IPS DF 6.9 (cell line): ENCODE measurements around the gene DAAM1.

Experiments used
- DNase-seq: peaks from one replicate; pipeline ENCODE4 v3.0.0-alpha.2; 2013; ENCODE audit warnings: low read depth, low spot score
- H3K27ac ChIP-seq: one replicate; pipeline ENCODE4 v1.5.1; 2013; ENCODE audit warnings: low read length, control low read depth
- H3K27me3 ChIP-seq: 2 replicates; pipeline ENCODE4 v1.6.1; 2013; ENCODE audit warnings: mild to moderate bottlenecking, low read length; ENCODE audit not compliant: control insufficient read depth, insufficient read depth
- H3K36me3 ChIP-seq: 2 replicates; pipeline ENCODE4 v1.6.1; 2013; ENCODE audit warnings: low read length; ENCODE audit not compliant: control insufficient read depth, insufficient read depth
- H3K4me1 ChIP-seq: 2 replicates; pipeline ENCODE4 v1.6.1; 2013; ENCODE audit warnings: low read length; ENCODE audit not compliant: control insufficient read depth, insufficient read depth
- H3K4me3 ChIP-seq: 2 replicates; pipeline ENCODE4 v1.5.1; 2013; ENCODE audit warnings: mild to moderate bottlenecking, low read length
- H3K9me3 ChIP-seq: 2 replicates; pipeline ENCODE4 v1.6.1; 2013; ENCODE audit warnings: low read length, inconsistent platforms; ENCODE audit not compliant: control insufficient read depth, insufficient read depth
- WGBS: extraction: QIAGEN DNeasy Blood & Tissue Kit; methylation state at CpG from one replicate; pipeline ENCODE4 v1.1.7; 2013; ENCODE audit warnings: mixed read lengths, missing lambda C conversion rate; ENCODE audit not compliant: insufficient read length, insufficient coverage; 5-methylcytosine and 5-hydroxymethylcytosine counted together

The DAAM1 gene

DNA sequence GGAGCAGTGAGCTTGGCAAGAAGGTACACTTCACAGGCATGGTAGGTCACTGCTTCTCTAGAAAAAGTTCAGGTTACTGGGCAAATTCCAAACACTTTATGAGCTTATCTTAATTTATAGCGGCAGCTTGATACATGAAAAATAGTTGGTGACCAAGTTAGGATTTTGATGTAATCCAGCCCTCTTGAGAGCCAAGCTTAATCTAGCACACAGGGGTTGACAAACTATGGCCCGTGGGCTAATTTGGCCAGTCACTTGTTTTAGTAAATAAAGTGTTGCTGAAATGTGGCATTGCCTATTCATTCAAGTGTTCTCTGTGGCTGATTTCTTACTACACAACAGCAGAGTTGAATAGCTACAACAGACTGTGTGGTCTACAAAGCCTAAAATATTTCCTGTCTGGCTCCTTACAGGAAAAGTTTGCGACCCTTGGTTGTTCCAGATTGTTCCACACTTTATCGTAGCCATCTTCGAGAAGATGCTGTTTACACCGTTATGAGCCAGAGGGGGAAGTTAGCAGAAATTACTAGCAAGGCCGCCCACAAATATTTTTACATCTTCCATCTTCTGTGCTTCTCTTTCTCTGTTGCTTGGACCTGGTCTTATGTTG, 120.9 kb downstream of the DAAM1 start:
- Histone ChIP-seq H3K27ac (no peak overlapping the region), H3K27me3 (no peaks in the 10 kb centered on the region), H3K9me3 (no peaks in the 10 kb centered on the region), H3K4me1 (peaks cover 3% of the 10 kb centered on the region), H3K36me3 (no peaks in the 10 kb centered on the region), H3K4me3 (no peak overlapping the region)
- no CpG with 5 or more reads among the region's 7 CpGs for WGBS
- DNase-seq = no peak

GRCh38 chr14:59310633-59311032, 122.2 kb downstream of the DAAM1 start:
- Histone ChIP-seq H3K27me3 (no peaks in the 10 kb centered on the region), H3K27ac (no peak overlapping the region), H3K4me3 (no peak overlapping the region), H3K4me1 (peaks cover 3% of the 10 kb centered on the region), H3K36me3 (no peaks in the 10 kb centered on the region), H3K9me3 (no peaks in the 10 kb centered on the region)
- no peak for DNase-seq
- WGBS = no CpG with 5 or more reads among the region's 3 CpGs

GRCh38 chr14:59311723-59312122, 123.3 kb downstream of the DAAM1 start:
- H3K4me1 ChIP-seq = peaks cover 1% of the 10 kb centered on the region
- no peak overlapping the region for H3K27ac ChIP-seq
- no CpG with 5 or more reads among the region's 3 CpGs for WGBS
- no peaks in the 10 kb centered on the region for H3K9me3 ChIP-seq
- no peaks in the 10 kb centered on the region for H3K27me3 ChIP-seq
- no peaks in the 10 kb centered on the region for H3K36me3 ChIP-seq
- DNase-seq = no peak
- H3K4me3 ChIP-seq = no peak overlapping the region

- DNase-seq = no peak
- H3K4me1 ChIP-seq = no peaks in the 10 kb centered on the region
- H3K9me3 ChIP-seq = no peaks in the 10 kb centered on the region
- H3K27me3 ChIP-seq = no peaks in the 10 kb centered on the region
- H3K4me3 ChIP-seq = no peak overlapping the region
- no CpG with 5 or more reads among the region's 3 CpGs for WGBS
- H3K36me3 ChIP-seq = no peaks in the 10 kb centered on the region
- no peak overlapping the region for H3K27ac ChIP-seq
These were observed 124.7 kb downstream of the DAAM1 start for GRCh38 chr14:59313144-59313651.

- no peaks in the 10 kb centered on the region for H3K9me3 ChIP-seq
- H3K27me3 ChIP-seq = no peaks in the 10 kb centered on the region
- no peaks in the 10 kb centered on the region for H3K4me1 ChIP-seq
- no CpG with 5 or more reads among the region's 3 CpGs for WGBS
- no peak overlapping the region for H3K4me3 ChIP-seq
- H3K36me3 ChIP-seq = no peaks in the 10 kb centered on the region
- no peak overlapping the region for H3K27ac ChIP-seq
- no peak for DNase-seq
These were observed 125.5 kb downstream of the DAAM1 start for GRCh38 chr14:59313658-59314608.

DNA sequence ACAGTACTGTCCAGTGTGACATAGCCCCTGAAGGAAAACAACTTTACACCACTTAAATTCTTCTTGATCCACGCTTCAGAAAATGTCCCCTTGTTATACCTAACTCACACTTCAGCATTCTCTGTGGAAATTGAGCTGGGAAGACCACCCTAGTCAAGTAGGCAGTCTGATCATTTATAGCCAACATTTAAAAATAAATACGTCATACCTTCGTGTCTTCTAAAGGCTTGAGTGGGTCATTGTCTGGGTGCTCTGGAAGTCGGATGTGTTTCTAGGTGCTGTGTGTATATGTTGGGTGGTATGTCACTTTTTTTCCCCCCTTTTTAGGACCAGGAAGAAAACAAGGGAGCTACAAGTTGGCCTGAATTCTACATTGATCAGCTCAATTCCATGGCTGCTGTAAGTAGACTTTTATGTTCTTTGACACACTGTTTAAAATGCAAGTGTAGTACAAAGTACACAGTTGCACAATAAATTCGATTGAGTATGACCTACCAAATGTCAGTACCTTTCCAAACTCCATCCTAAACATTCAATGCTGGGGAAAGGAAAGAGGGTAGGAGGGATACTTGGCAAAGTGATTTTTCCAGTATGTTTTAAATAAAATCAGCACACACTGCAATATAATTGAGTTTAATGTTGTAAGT, 126.6 kb downstream of the DAAM1 start:
- H3K27me3 ChIP-seq = no peaks in the 10 kb centered on the region
- no CpG with 5 or more reads among the region's 5 CpGs for WGBS
- DNase-seq = no peak
- H3K36me3 ChIP-seq = no peaks in the 10 kb centered on the region
- H3K4me1 ChIP-seq = no peaks in the 10 kb centered on the region
- H3K9me3 ChIP-seq = no peaks in the 10 kb centered on the region
- H3K27ac ChIP-seq = no peak overlapping the region
- no peak overlapping the region for H3K4me3 ChIP-seq

DNA sequence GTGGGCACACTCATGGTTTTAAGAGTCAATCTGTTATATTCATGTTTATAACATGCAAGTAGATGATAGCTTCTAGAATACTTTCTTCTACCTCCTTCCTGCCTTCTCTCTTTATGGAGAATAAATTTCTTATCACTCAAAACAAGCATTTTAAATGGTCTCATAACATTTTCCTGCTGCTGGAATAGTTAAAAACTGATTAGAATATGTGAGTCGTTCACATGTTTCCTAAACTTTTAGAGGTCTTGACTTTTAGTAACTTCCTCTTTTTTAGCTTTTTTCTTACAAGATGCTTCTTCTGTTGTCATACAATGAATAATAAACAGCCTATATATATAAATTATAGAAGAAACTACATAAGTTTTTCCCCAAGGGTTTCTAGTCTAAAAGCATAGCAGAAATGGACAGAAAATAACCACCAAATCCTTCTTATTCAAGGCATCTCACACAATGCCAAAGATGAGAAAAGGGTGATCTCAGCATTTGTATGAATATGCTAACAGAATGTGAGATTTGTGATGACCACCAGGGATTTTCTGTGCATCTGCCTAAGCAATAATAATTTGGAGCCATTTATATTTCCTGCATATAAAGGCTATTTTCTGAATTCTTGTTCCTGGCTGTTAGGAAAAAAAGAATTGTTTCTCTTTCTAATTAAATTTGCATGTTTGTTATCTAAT, 127.8 kb downstream of the DAAM1 start:
- Histone ChIP-seq H3K9me3 (no peaks in the 10 kb centered on the region), H3K4me3 (no peak overlapping the region), H3K27me3 (no peaks in the 10 kb centered on the region), H3K36me3 (no peaks in the 10 kb centered on the region), H3K27ac (no peak overlapping the region), H3K4me1 (no peaks in the 10 kb centered on the region)
- whole genome bisulfite sequencing = no CpG with 5 or more reads among the region's 1 CpG
- DNase-seq = no peak

DNA sequence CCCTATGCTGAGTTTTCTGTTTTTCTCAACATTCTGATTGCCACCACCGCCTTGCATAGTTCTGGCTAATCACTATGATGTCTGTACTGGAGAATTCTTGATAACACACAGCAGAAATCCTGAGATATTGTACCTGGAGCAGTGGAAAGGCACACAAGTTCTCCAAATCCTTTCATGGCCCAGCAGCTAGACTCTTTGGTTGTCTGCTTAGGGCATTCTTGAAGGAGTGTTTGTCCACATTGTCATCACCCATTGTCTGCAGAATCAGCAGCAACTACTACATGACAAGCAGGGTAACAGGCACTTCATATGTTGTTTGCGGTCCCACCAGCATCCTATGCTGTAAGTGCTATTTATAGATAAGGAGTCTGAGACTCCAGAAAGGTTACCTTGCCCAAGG, 128.9 kb downstream of the DAAM1 start:
- Histone ChIP-seq H3K4me3 (no peak overlapping the region), H3K9me3 (no peaks in the 10 kb centered on the region), H3K4me1 (no peaks in the 10 kb centered on the region), H3K36me3 (no peaks in the 10 kb centered on the region), H3K27ac (no peak overlapping the region), H3K27me3 (no peaks in the 10 kb centered on the region)
- no peak for DNase-seq
- WGBS = no CpG with 5 or more reads among the region's 2 CpGs

GRCh38 chr14:59317798-59318505, 129.5 kb downstream of the DAAM1 start:
- no peak overlapping the region for H3K4me3 ChIP-seq
- H3K27ac ChIP-seq = no peak overlapping the region
- no peaks in the 10 kb centered on the region for H3K36me3 ChIP-seq
- no peaks in the 10 kb centered on the region for H3K4me1 ChIP-seq
- no peaks in the 10 kb centered on the region for H3K27me3 ChIP-seq
- DNase-seq = no peak
- H3K9me3 ChIP-seq = no peaks in the 10 kb centered on the region
- no CpG with 5 or more reads among the region's 5 CpGs for WGBS
